ENCODE data around the gene GSTA5.
"Not testable (repeated sequence)": the region's sequence is repeated elsewhere in the genome, so short reads cannot be mapped to it uniquely, and the experiment has no call there.

DNA sequence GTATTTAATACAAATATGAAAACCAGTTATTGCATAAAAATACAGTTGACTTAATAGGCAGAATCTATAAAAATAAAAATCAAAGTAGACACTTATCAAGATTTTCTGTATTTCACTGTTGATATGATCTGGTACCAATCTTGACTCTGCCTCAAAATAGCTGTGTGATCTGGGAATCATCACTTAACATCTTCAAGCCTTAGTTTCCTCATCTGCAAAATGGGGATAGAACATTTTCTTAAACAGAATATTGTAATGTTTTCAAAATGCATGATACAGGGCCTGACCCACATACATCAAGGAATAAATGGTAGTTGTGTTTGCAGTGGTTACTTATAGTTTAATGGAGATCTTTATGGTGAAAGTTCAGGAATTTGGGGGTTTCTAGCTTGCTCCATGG is 58.4 kb downstream of the GSTA5 start:
- TF ChIP-seq POLR2A, CTCF (IDR thresholded peaks at IDR 0.05): not testable (repeated sequence)
